Measurements from ENCODE around the gene OPTN. TPM values are rescaled to one million over a fixed set of nuclear protein-coding genes. Genes with fewer than 3 reads are reported as not detected.
A peak's percentile ranks its signal among the peaks of the same experiment; 100 is the strongest.

Gene OPTN
- total RNA-seq, 1 experiment from 2014 or later: 79.6 TPM

DNA sequence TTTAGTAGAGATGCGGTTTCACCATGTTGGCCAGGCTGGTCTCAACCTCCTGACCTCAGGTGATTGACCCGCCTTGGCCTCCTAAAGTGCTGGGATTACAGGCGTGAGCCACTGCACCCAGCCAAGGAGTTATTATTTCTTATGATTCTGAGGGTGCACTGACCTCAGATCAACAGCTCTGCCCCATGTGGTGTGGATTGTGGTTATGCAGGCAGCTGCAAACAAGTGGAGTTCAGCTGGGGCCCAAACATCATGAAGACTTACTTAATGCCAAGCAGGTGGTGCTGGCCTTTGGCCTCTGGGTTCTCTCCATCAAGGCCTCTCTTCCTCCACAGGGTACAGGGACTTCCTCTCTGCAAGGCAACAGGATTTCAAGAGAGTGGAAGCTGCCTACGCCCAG, 45.1 kb upstream of the OPTN start:
- H3K27me3 Mint-ChIP-seq (ENCODE audit: insufficient read depth, unreplicated experiment): peaks cover 10% of the 10 kb centered on the region
- H3K36me3 Mint-ChIP-seq (ENCODE audit: insufficient read depth, unreplicated experiment): peaks cover 6% of the 10 kb centered on the region
- no peak overlapping the region for H3K4me3 Mint-ChIP-seq (ENCODE audit: unreplicated experiment)
- no peaks in the 10 kb centered on the region for H3K9me3 Mint-ChIP-seq (ENCODE audit: unreplicated experiment)
- intact Hi-C loops (cut with micrococcal nuclease): loop anchor here (5.0 kb wide), 1 partner anchor 793 kb away; no protein-coding TSS in a partner anchor
- no peak for DNase-seq (ENCODE audit: unreplicated experiment)
- TF ChIP-seq, protein P1, sequence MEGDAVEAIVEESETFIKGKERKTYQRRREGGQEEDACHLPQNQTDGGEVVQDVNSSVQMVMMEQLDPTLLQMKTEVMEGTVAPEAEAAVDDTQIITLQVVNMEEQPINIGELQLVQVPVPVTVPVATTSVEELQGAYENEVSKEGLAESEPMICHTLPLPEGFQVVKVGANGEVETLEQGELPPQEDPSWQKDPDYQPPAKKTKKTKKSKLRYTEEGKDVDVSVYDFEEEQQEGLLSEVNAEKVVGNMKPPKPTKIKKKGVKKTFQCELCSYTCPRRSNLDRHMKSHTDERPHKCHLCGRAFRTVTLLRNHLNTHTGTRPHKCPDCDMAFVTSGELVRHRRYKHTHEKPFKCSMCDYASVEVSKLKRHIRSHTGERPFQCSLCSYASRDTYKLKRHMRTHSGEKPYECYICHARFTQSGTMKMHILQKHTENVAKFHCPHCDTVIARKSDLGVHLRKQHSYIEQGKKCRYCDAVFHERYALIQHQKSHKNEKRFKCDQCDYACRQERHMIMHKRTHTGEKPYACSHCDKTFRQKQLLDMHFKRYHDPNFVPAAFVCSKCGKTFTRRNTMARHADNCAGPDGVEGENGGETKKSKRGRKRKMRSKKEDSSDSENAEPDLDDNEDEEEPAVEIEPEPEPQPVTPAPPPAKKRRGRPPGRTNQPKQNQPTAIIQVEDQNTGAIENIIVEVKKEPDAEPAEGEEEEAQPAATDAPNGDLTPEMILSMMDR (IDR thresholded peaks at IDR 0.05; ENCODE audit: unreplicated experiment): no peak
- ChIA-PET POLR2A (no interaction called here), CTCF (interaction anchor here (0.6 to 3.8 kb wide), 20 partner anchors 11 to 840 kb away, joined by 3 to 13 read pairs (median 4); no protein-coding TSS in a partner anchor)
- no peaks in the 10 kb centered on the region for H3K4me1 Mint-ChIP-seq (ENCODE audit: insufficient read depth, unreplicated experiment)
- BruUV-seq (replicated peaks): no TSS peak
- H3K27ac Mint-ChIP-seq (ENCODE audit: low read depth, unreplicated experiment): no peak overlapping the region

DNA sequence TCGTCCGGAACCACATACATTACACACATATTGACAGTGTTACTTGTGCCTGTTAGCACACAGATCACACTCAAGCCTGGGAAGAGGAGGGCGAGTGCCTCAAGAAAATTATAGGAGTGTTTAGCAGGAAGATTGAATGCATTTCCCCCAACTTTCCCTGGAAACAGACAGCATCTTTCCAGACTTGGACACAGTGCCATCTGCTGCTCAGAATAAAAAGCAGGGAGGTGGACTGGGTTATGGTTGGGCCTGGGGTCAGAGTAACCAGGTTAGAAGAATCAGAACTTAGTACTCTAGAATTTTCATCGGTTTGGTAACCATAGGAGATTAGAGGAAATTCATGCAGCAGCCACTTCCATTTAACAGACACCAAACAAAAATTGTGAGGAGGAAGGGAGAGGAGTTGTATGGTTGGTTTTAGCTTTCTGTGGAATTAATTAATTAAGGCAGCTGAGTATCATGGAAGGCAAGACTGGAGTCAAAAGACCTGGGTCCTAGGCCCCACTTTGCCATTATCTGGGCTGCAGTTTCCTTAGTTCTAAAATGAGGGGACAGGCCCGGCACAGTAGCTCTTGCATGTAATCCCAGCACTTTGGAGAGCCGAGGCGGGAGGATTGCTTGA, 43.4 kb upstream of the OPTN start:
- no TSS peak for BruUV-seq (replicated peaks)
- Mint-ChIP-seq H3K4me3 (ENCODE audit: unreplicated experiment) (no peak overlapping the region), H3K27me3 (ENCODE audit: insufficient read depth, unreplicated experiment) (peaks cover 4% of the 10 kb centered on the region), H3K27ac (ENCODE audit: low read depth, unreplicated experiment) (no peak overlapping the region), H3K9me3 (ENCODE audit: unreplicated experiment) (no peaks in the 10 kb centered on the region), H3K4me1 (ENCODE audit: insufficient read depth, unreplicated experiment) (no peaks in the 10 kb centered on the region), H3K36me3 (ENCODE audit: insufficient read depth, unreplicated experiment) (peaks cover 6% of the 10 kb centered on the region)
- TF ChIP-seq, protein P1 (IDR thresholded peaks at IDR 0.05; ENCODE audit: unreplicated experiment): peak; percentile 38
- POLR2A ChIA-PET: interaction anchor here (1.3 kb wide), 1 partner anchor 217 kb away, joined by 3 read pairs; no protein-coding TSS in a partner anchor
- CTCF ChIA-PET: interaction anchor here (0.6 to 3.8 kb wide), 21 partner anchors 9 to 794 kb away, joined by 3 to 11 read pairs (median 3); partner anchors contain the start of gene OPTN
- intact Hi-C loops (cut with micrococcal nuclease): loop anchor here (5.0 kb wide), 1 partner anchor 794 kb away; no protein-coding TSS in a partner anchor
- DNase-seq (ENCODE audit: unreplicated experiment): peak; percentile 41

DNA sequence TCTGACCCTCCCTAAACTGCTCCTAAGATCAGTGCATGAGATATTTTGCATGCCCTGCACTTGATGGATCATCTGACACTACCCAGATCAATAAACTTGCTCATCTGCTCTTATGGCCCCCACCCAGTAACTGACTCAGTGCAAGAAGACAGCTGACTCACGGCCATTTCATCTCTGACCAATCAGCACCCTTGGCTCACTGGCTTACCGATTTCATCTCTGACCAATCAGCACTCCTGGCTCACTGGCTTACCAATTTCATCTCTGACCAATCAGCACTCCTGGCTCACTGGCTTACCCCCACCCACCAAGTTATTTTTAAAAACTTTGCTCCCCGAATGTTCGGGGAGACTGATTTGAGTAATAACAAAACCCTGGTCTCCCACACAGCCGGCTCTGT, 37.2 kb upstream of the OPTN start:
- Mint-ChIP-seq H3K4me3 (ENCODE audit: unreplicated experiment) (no peak overlapping the region), H3K9me3 (ENCODE audit: unreplicated experiment) (no peaks in the 10 kb centered on the region), H3K4me1 (ENCODE audit: insufficient read depth, unreplicated experiment) (no peaks in the 10 kb centered on the region), H3K27ac (ENCODE audit: low read depth, unreplicated experiment) (no peak overlapping the region), H3K27me3 (ENCODE audit: insufficient read depth, unreplicated experiment) (no peaks in the 10 kb centered on the region), H3K36me3 (ENCODE audit: insufficient read depth, unreplicated experiment) (no peaks in the 10 kb centered on the region)
- TF ChIP-seq, protein P1 (IDR thresholded peaks at IDR 0.05; ENCODE audit: unreplicated experiment): no peak
- intact Hi-C loops (cut with micrococcal nuclease): no loop called here
- CTCF ChIA-PET: interaction anchor here (0.6 to 4.0 kb wide), 2 partner anchors 12 to 351 kb away, joined by 3 to 28 read pairs; no protein-coding TSS in a partner anchor
- no peak for DNase-seq (ENCODE audit: unreplicated experiment)
- no TSS peak for BruUV-seq (replicated peaks)
- POLR2A ChIA-PET: no interaction called here

DNA sequence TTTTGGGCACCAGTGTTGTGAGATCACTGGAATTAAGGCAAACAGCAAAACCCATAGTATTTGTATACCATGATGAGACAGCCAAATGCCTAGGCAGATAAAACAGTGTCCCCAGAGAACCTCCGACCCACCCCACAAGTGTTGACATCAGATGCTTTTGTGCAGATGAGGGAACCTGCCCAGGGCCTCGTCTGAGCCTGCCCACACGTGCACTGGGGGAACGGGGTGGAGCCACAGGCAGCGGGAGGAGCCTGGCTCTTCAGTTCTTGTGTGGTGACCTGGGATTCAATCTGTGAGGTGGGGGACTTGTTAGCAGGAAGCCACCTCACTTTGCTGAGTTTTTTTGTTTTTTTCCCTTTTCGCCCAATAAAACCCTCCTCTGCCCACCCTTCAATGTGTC, 33.4 kb upstream of the OPTN start:
- Mint-ChIP-seq H3K4me3 (ENCODE audit: unreplicated experiment) (no peak overlapping the region), H3K27me3 (ENCODE audit: insufficient read depth, unreplicated experiment) (no peaks in the 10 kb centered on the region), H3K36me3 (ENCODE audit: insufficient read depth, unreplicated experiment) (no peaks in the 10 kb centered on the region), H3K27ac (ENCODE audit: low read depth, unreplicated experiment) (no peak overlapping the region), H3K4me1 (ENCODE audit: insufficient read depth, unreplicated experiment) (no peaks in the 10 kb centered on the region), H3K9me3 (ENCODE audit: unreplicated experiment) (no peaks in the 10 kb centered on the region)
- POLR2A ChIA-PET: no interaction called here
- CTCF ChIA-PET: interaction anchor here (1.0 to 4.0 kb wide), 3 partner anchors 8 to 284 kb away, joined by 3 to 28 read pairs (median 7); no protein-coding TSS in a partner anchor
- intact Hi-C loops (cut with micrococcal nuclease): no loop called here
- TF ChIP-seq, protein P1 (IDR thresholded peaks at IDR 0.05; ENCODE audit: unreplicated experiment): no peak
- BruUV-seq (replicated peaks): no TSS peak
- DNase-seq (ENCODE audit: unreplicated experiment): no peak
